HG03469 (cell line): ENCODE results near the gene PRDX5.

Source experiments
- ATAC-seq: cut with Tn5 transposase; IDR thresholded peaks from one replicate; pipeline ENCODE4 v1.9.1; 2021; ENCODE audit warnings: mild to moderate bottlenecking, moderate library complexity, moderate number of reproducible peaks; ENCODE audit not compliant: unreplicated experiment

The PRDX5 gene

DNA sequence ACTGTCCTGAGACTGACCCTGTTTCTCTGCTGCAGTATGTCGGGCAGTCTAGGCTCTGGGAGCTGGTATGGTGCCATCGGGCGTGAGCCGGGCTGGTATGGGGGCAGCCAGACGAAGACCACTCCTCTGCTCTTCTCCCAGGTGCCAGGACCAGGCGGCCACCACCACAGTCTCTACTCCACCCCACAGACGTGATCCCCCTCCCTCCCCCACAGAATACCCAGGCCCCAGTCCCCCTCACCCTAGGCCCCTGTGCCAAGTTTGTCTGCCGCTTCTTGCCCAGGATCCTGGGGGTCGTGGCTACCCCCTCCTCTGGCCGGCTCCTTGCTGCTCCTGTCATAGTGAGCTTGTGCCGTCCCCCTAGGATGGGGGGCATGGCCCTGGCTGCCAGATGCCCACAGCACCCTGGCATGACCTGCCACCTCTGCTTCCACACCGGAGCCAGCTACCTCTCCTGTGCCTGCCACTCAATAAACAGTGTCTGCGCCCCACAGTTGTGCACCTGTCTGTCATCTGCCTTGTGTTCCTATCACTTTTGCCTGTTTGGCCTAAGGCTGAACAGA, 28.8 kb upstream of the PRDX5 start:
- no peak for ATAC-seq

- ATAC-seq = no peak
Observed at GRCh38 chr11:64290352-64291261, 27.3 kb upstream of the PRDX5 start.

- ATAC-seq = no peak
Observed at GRCh38 chr11:64291262-64291751, 26.6 kb upstream of the PRDX5 start, which contains the start of gene KCNK4. TSS of gene KCNK4 (plus strand) at chr11:64291302. CDS start at chr11:64293019, 1,717 bp downstream.

- ATAC-seq = no peak
Observed at GRCh38 chr11:64291752-64292459, 26.0 kb upstream of the PRDX5 start.

- ATAC-seq = no peak
Observed at GRCh38 chr11:64292460-64293254, 25.3 kb upstream of the PRDX5 start.

- ATAC-seq = no peak
Observed at GRCh38 chr11:64294774-64295173, 23.1 kb upstream of the PRDX5 start.

- ATAC-seq = no peak
Observed at GRCh38 chr11:64295760-64296159, 22.2 kb upstream of the PRDX5 start.

- ATAC-seq = no peak
Observed at GRCh38 chr11:64296236-64296635, 21.7 kb upstream of the PRDX5 start.

- no peak for ATAC-seq
Observed at GRCh38 chr11:64296830-64297698, 20.9 kb upstream of the PRDX5 start.

GRCh38 chr11:64297699-64298358, 20.1 kb upstream of the PRDX5 start:
- no peak for ATAC-seq

DNA sequence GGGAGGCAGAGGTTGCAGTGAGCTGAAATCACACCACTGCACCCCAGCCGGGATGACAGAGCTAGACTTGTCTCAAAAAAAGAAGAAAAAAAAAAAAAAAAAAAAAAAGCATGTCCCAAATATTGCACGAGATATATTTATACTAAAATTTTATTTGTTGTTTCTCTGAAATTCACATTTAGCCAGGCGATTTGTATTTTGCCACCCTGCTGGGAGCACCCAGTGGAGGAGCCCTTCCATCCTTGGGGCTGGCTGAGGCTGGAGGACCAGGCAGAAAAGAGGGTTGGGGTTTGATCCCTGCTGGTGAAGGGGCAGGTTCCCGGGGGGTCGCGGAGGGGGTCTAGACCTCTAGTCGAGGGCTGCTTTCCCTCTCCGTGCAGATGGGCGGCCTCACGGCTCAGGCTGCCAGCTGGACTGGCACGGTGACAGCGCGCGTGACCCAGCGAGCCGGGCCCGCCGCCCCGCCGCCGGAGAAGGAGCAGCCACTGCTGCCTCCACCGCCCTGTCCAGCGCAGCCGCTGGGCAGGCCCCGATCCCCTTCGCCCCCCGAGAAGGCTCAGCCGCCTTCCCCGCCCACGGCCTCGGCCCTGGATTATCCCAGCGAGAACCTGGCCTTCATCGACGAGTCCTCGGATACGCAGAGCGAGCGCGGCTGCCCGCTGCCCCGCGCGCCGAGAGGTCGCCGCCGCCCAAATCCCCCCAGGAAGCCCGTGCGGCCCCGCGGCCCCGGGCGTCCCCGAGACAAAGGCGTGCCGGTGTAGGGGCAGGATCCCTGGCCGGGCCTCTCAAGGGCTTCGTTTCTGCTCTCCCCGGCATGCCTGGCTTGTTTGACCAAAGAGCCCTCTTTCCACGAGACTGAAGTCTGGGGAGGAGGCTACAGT, 18.7 kb upstream of the PRDX5 start:
- no peak for ATAC-seq

DNA sequence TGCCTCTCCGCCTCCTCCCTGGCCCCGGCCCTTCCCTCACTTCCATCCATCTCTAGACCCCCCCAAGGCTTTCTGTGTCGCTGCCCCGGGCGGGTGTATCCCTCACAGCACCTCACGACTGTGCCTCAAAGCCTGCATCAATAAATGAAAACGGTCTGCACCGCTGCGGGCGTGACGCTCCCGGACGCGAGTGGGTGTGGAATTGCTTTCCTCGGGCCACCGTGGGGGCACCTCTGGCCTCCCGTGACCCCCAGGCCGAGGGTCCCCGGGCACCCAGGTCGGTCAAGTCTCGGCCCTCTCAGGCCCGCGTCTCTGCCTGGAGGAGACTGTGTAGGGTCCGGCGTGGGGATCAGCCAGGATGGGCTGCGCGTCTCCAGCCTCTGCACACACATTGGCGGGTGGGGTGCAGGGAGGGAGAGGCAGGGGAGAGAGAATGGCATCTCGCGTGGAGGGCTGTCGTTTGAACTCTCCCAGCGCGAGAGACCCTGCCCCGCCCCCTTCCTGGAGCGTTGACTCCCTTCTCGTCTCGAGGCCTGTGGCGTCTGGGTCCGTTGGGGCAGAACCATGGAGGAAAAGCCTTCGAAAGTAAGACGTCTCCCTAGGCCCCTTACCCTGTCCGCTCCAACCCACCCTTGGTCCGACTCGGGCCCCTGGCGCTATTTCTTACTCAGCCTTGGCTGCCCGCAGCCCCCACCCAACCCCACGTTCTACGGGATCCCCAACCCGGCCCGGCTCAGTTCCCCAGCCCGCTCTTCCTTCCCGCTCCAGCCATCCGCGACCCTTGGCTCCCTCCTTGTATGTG, 17.9 kb upstream of the PRDX5 start, which contains the start of gene CATSPERZ:
CATSPERZ (plus strand) TSS at position 512 of the 802 bp plus-strand sequence; CDS start at position 565, 53 bp downstream.
- no peak for ATAC-seq

DNA sequence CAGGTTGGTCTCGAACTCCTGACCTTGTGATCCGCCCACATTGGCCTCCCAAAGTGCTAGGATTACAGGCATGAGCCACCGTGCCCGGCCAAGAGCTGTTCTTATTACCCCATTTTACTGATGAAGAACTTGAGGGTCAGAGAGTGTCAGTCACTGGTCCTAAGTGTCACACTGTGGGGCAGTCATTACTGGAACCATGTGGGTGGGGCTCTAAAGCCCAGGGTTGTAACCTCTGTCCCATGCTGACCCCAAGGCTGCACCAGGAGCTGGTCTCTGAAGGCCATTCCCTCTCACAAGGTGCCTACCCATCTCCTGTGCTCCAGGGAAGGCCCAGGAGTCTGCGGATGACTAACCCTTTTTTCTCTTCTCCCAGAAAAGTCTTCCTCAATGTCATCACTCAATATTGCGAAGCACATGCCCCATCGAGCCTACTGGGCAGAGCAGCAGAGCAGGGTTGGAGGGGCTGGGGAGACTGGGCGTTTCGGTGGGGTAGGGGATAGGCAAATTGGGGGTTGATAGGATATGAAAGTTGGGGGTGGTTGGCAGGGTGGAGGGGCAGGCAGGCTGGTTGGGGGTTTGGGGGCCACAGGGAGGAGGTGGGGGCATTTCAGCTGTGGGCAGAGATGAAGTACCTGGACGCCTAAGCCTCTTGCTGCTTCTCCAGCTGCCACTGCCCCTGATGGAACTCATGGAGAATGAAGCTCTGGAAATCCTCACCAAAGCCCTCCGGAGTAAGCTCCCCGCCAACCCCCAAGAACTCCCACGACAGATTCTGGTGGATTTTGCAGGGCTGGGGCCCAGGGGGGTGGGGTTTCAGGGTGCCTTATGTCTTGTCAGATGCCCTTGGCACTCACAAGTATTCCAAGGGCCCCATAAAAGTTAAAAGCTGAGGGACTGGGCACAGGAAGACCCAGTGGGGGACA, 14.6 kb upstream of the PRDX5 start:
- no peak for ATAC-seq

DNA sequence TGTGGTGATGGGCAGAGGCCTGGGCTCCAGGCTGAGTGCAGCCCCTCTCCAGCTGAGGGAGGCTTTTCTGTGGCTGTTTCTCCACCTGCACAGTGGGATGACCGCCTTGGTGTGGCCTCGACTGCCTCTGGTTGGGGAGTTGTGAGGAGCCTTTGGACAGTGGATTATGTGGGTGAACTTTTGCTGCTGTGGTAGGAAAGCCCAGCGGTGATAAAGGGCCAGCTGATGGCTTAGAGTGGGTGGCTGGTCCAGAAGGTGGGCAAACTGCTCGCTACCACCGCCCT, 13.9 kb upstream of the PRDX5 start:
- no peak for ATAC-seq

DNA sequence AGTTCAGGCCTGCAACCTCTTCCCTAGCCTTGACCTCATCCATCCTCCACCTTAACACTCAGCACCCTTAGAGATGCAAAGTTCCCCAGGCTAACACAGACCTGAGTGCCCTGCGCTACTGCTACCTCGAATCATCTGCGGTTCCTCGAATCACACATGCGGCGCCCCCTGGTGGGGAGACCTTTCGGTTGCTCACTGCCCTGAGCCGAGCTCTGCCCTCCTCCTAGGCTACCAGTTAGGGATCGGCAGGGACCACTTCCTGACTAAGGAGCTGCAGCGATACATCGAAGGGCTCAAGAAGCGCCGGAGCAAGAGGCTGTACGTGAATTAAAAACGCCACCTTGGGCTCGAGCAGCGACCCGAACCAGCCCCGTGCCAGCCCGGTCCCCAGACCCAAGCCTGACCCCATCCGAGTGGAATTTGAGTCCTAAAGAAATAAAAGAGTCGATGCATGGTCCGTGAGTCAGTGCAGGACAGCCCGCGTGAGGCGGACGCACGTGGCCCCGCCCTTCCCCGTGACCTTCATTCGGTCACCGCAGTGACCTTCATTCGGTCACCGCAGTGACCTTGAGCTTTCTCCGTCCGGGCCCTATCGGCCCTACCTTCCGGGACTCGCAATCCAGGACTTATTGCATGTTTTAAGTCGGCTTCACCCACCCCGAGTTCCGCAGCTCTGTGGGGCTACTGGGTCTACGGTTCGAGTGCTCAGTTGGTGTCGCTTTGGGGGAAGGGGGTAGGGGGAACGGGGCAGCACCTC, 13.4 kb upstream of the PRDX5 start:
- ATAC-seq = peak; percentile 4
